ENCODE measurements around the gene CPNE5.

DNA sequence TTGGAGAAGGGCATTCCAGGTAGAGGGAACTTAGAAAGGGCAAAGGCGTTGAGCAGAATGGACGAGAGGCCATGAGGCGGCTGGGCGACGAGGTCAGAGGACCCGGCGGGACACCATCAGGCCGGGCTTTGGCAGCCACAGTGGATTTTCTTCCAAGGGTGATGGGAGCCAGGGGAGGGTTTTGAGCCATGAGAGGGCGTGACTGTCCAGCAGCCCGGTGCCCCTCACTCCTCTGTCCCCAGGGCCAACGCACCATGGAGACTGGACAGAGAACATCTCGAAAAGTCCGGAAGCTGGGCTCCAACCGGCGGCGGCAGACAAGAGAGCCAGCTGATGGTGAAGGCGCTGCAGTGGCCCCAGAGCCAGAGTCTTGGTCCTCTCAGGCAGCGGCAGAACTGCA, 135.3 kb downstream of the CPNE5 start:
- TF ChIP-seq, protein P1, sequence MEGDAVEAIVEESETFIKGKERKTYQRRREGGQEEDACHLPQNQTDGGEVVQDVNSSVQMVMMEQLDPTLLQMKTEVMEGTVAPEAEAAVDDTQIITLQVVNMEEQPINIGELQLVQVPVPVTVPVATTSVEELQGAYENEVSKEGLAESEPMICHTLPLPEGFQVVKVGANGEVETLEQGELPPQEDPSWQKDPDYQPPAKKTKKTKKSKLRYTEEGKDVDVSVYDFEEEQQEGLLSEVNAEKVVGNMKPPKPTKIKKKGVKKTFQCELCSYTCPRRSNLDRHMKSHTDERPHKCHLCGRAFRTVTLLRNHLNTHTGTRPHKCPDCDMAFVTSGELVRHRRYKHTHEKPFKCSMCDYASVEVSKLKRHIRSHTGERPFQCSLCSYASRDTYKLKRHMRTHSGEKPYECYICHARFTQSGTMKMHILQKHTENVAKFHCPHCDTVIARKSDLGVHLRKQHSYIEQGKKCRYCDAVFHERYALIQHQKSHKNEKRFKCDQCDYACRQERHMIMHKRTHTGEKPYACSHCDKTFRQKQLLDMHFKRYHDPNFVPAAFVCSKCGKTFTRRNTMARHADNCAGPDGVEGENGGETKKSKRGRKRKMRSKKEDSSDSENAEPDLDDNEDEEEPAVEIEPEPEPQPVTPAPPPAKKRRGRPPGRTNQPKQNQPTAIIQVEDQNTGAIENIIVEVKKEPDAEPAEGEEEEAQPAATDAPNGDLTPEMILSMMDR (IDR thresholded peaks at IDR 0.05), result no peak
- TF ChIP-seq POLR2AphosphoS5 (IDR thresholded peaks at IDR 0.05) (no peak), POLR2A (IDR thresholded peaks at IDR 0.05) (no peak), EP300 (IDR thresholded peaks at IDR 0.05) (no peak)

All from sigmoid colon (tissue), 4 donors.